A549 (cell line): ENCODE measurements around the gene ATP1B3. TPM values are rescaled to one million over a fixed set of nuclear protein-coding genes. Genes with fewer than 3 reads are reported as not detected.

ENCODE experiments used
- ATAC-seq, 2 experiments: fragments of 200-7000 bp in 1 of 2; fragments of >200 bp in 1 of 2; cut with Nextera tagmentation in 1 of 2; cut with Tn5 transposase in 1 of 2; 3 replicates each; pipeline versions ENCODE4 v1.8.0 to v1.9.1; 2018 to 2020; ENCODE audit warnings: mild to moderate bottlenecking in 1 of 2, moderate library complexity in 1 of 2
- CTCF ChIA-PET: fragments of 300-600 bp; sonication (Branson Sonifier 250); formaldehyde crosslinking; extraction: SDS; loops from one replicate; lab custom pipeline; 2021; ENCODE audit warnings: antibody characterized with exemption, inconsistent platforms; lab: Yijun Ruan, JAX
- POLR2A ChIA-PET: fragments of 350-600 bp; formaldehyde crosslinking; extraction: SDS; loops from one replicate; lab custom pipeline; 2021; ENCODE audit warnings: antibody characterized with exemption, inconsistent platforms; lab: Yijun Ruan, JAX
- DNase-seq, 2 experiments: peaks; one replicate each; pipeline versions ENCODE4 v3.0.0 to v3.0.0-alpha.2; 2011 to 2016; ENCODE audit warnings: low read depth in 1 of 2, low spot score in 1 of 2
- FAIRE-seq: peaks from 2 replicates; lab custom pipeline; 2011; peaks lifted over from hg19 to GRCh38; lab: Jason Lieb, UNC
- H3K27ac ChIP-seq, 2 experiments: fragments of >200 bp; sonication (Bioruptor Twin); formaldehyde crosslinking; 3 replicates each; pipeline ENCODE4 v1.5.1; 2016 to 2017
- H3K4me1 ChIP-seq: fragments of >200 bp; sonication (Bioruptor Twin); formaldehyde crosslinking; 3 replicates; pipeline ENCODE4 v1.6.1; 2016
- H3K4me2 ChIP-seq: fragments of >200 bp; sonication (Bioruptor Twin); formaldehyde crosslinking; 3 replicates; pipeline ENCODE4 v1.6.1; 2016
- H3K4me3 ChIP-seq: fragments of >200 bp; sonication (Bioruptor Twin); formaldehyde crosslinking; 3 replicates; pipeline ENCODE4 v1.5.1; 2016
- H3K9me3 ChIP-seq: fragments of >200 bp; sonication (Bioruptor Twin); formaldehyde crosslinking; 3 replicates; pipeline ENCODE4 v1.6.1; 2016
- BCL3 ChIP-seq: fragments of >200 bp; sonication (Bioruptor Twin); formaldehyde crosslinking; IDR thresholded peaks from 3 replicates; pipeline ENCODE4 v1.6.1; 2016
- BHLHE40 ChIP-seq: IDR thresholded peaks from 2 replicates; pipeline ENCODE4 v1.6.1; 2012; ENCODE audit warnings: low read depth, low read length, inconsistent platforms
- CBX2 ChIP-seq: fragments of 200-600 bp; sonication (generic); IDR thresholded peaks from 2 replicates; pipeline ENCODE4 v1.6.1; 2016; ENCODE audit warnings: low read depth, mild to moderate bottlenecking, borderline replicate concordance
- CBX8 ChIP-seq: fragments of 200-600 bp; sonication (generic); IDR thresholded peaks from 2 replicates; pipeline ENCODE4 v1.6.1; 2016
- CEBPB ChIP-seq, 2 experiments: fragments of >200 bp in 1 of 2; sonication (Bioruptor Twin) in 1 of 2; formaldehyde crosslinking in 1 of 2; IDR thresholded peaks; 2 replicates each; pipeline ENCODE4 v1.6.1; 2012 to 2016
- CHD2 ChIP-seq: fragments of 150-350 bp; IDR thresholded peaks from 2 replicates; pipeline ENCODE4 v1.6.1; 2014; ENCODE audit warnings: low read length; ENCODE audit not compliant: partially characterized antibody
- CHD4 ChIP-seq: fragments of 200-600 bp; sonication (generic); IDR thresholded peaks from 2 replicates; pipeline ENCODE4 v1.6.1; 2016; ENCODE audit warnings: antibody characterized with exemption, mild to moderate bottlenecking, borderline replicate concordance
- CTCF ChIP-seq: fragments of >200 bp; sonication (Bioruptor Twin); formaldehyde crosslinking; IDR thresholded peaks from 3 replicates; pipeline ENCODE4 v1.5.1; 2016
- ELK1 ChIP-seq: fragments of 150-350 bp; IDR thresholded peaks from 2 replicates; pipeline ENCODE4 v1.6.1; 2014; ENCODE audit warnings: low read depth, mild to moderate bottlenecking, low read length
- ESRRA ChIP-seq: fragments of 150-350 bp; IDR thresholded peaks from 2 replicates; pipeline ENCODE4 v1.6.1; 2014; ENCODE audit warnings: mild to moderate bottlenecking, low read length, borderline replicate concordance
- FOSB ChIP-seq: fragments of 250-450 bp; sonication (Bioruptor Pico); IDR thresholded peaks from 2 replicates; pipeline ENCODE4 v1.5.0; 2020; ENCODE audit warnings: mild to moderate bottlenecking, moderate library complexity
- FOSL2 ChIP-seq, 2 experiments: fragments of 450-650 bp in 1 of 2; fragments of >200 bp in 1 of 2; sonication (Bioruptor Twin) in 1 of 2; formaldehyde crosslinking; IDR thresholded peaks; 2 replicates each; pipeline versions ENCODE4 v1.5.0 to v1.6.1; 2016 to 2020; ENCODE audit warnings: mild to moderate bottlenecking in 1 of 2, moderate library complexity in 1 of 2
- FOXS1 ChIP-seq: fragments of 250-450 bp; sonication (Bioruptor Pico); IDR thresholded peaks from 2 replicates; pipeline ENCODE4 v1.5.0; 2020; ENCODE audit warnings: mild to moderate bottlenecking, moderate library complexity
- GATA3 ChIP-seq: IDR thresholded peaks from 2 replicates; pipeline ENCODE4 v1.6.1; 2012; ENCODE audit warnings: borderline replicate concordance
- HOXA7 ChIP-seq: fragments of 250-450 bp; sonication (Bioruptor Pico); IDR thresholded peaks from 2 replicates; pipeline ENCODE4 v1.5.0; 2020; ENCODE audit warnings: mild to moderate bottlenecking, moderate library complexity
- HOXB5 ChIP-seq: fragments of 250-450 bp; sonication (Bioruptor Pico); IDR thresholded peaks from 2 replicates; pipeline ENCODE4 v1.5.0; 2020; ENCODE audit warnings: mild to moderate bottlenecking, moderate library complexity
- JUNB ChIP-seq: fragments of >200 bp; sonication (Bioruptor Twin); formaldehyde crosslinking; IDR thresholded peaks from 2 replicates; pipeline ENCODE4 v1.6.1; 2016
- KDM1A ChIP-seq: fragments of 200-600 bp; sonication (generic); IDR thresholded peaks from 2 replicates; pipeline ENCODE4 v1.6.1; 2016; ENCODE audit warnings: low read depth, mild to moderate bottlenecking
- KDM5A ChIP-seq: fragments of 200-600 bp; sonication (generic); IDR thresholded peaks from 2 replicates; pipeline ENCODE4 v1.6.1; 2016; ENCODE audit warnings: antibody characterized with exemption, mild to moderate bottlenecking
- MAFK ChIP-seq: fragments of 450-650 bp; IDR thresholded peaks from 2 replicates; pipeline ENCODE4 v1.6.1; 2014; ENCODE audit not compliant: partially characterized antibody
- MYC ChIP-seq: IDR thresholded peaks from 2 replicates; pipeline ENCODE4 v1.6.1; 2012; ENCODE audit warnings: mild to moderate bottlenecking, inconsistent platforms, low read length, improper control_type of control experiment, borderline replicate concordance
- NFE2L2 ChIP-seq: fragments of 150-350 bp; conservative IDR thresholded peaks from 2 replicates; pipeline ENCODE4 v1.6.1; 2014; ENCODE audit warnings: low read length
- NPAS2 ChIP-seq: fragments of 250-450 bp; sonication (Bioruptor Pico); IDR thresholded peaks from 2 replicates; pipeline ENCODE4 v1.8.0; 2022; ENCODE audit warnings: mild to moderate bottlenecking, moderate library complexity, borderline replicate concordance
- PHF8 ChIP-seq: fragments of 200-600 bp; sonication (generic); IDR thresholded peaks from 2 replicates; pipeline ENCODE4 v1.6.1; 2016; ENCODE audit warnings: low read depth, mild to moderate bottlenecking, antibody characterized with exemption, moderate library complexity, borderline replicate concordance
- POLR2A ChIP-seq: IDR thresholded peaks from 2 replicates; pipeline ENCODE4 v1.6.1; 2012; ENCODE audit warnings: mild to moderate bottlenecking, low read length
- REST ChIP-seq: fragments of 200-600 bp; sonication (generic); IDR thresholded peaks from 2 replicates; pipeline ENCODE4 v1.6.1; 2016; ENCODE audit warnings: antibody characterized with exemption, mild to moderate bottlenecking, moderate library complexity
- RFX5 ChIP-seq: fragments of 450-650 bp; IDR thresholded peaks from 2 replicates; pipeline ENCODE4 v1.7.1; 2014; ENCODE audit warnings: antibody characterized with exemption, mild to moderate bottlenecking, moderate library complexity
- RNF2 ChIP-seq: fragments of 200-600 bp; sonication (generic); IDR thresholded peaks from 2 replicates; pipeline ENCODE4 v1.6.1; 2016; ENCODE audit warnings: low read depth, mild to moderate bottlenecking, antibody characterized with exemption, moderate library complexity, borderline replicate concordance
- SMC3 ChIP-seq: fragments of >200 bp; sonication (Bioruptor Twin); formaldehyde crosslinking; IDR thresholded peaks from 3 replicates; pipeline ENCODE4 v1.6.1; 2018; ENCODE audit warnings: inconsistent platforms
- TFCP2L1 ChIP-seq: fragments of 250-450 bp; sonication (Bioruptor Pico); IDR thresholded peaks from 2 replicates; pipeline ENCODE4 v1.5.0; 2021; ENCODE audit warnings: mild to moderate bottlenecking
- TP53 ChIP-seq: fragments of 250-450 bp; sonication (Bioruptor Pico); IDR thresholded peaks from 2 replicates; pipeline ENCODE4 v1.5.0; 2021; ENCODE audit warnings: mild to moderate bottlenecking, moderate library complexity
- USF2 ChIP-seq: fragments of 450-650 bp; IDR thresholded peaks from 2 replicates; pipeline ENCODE4 v1.6.1; 2014; ENCODE audit warnings: antibody characterized with exemption
- ZC3H11A ChIP-seq: fragments of 450-650 bp; IDR thresholded peaks from 2 replicates; pipeline ENCODE4 v1.6.1; 2014; ENCODE audit warnings: antibody characterized with exemption, mild to moderate bottlenecking
- ZFP36 ChIP-seq: fragments of 450-650 bp; IDR thresholded peaks from 2 replicates; pipeline ENCODE4 v1.6.1; 2014; ENCODE audit warnings: borderline replicate concordance; ENCODE audit not compliant: partially characterized antibody
- WGBS: methylation state at CpG from one replicate; pipeline ENCODE4 v1.1.6; 2017; ENCODE audit errors: missing lambda C conversion rate; 5-methylcytosine and 5-hydroxymethylcytosine counted together
- polyA plus RNA-seq, 4 experiments: library from polyadenylated mRNA; depleted of rRNA in 3 of 4; stranded (reverse); fragments of >200 nt; fragmentation: RNase III in 1 of 4; extraction: RNeasy Plus Mini Kit Qiagen cat#74134 plus additional on column Dnase treatment in 1 of 4; gene quantifications; 2 replicates in 3 of 4; 3 replicates in 1 of 4; pipeline ENCODE4 v1.2.3, GENCODE V29; 2011 to 2017

The ATP1B3 gene
- polyA plus RNA-seq, 2 of the 4 experiments (the other 2 are of a cell fraction), result 230 to 306 TPM

GRCh38 chr3:141894524-141895176, 18.2 kb downstream of the ATP1B3 start:
- ATAC-seq (peak; percentile 74 to 83; a peak in 5 of 6 replicates), DNase-seq (peak in 1 of 2 experiments; percentile 56), FAIRE-seq (no peak)
- Histone ChIP-seq H3K9me3 (no peaks in the 10 kb centered on the region), H3K4me3 (no peak overlapping the region), H3K4me1 (peaks cover 12% of the 10 kb centered on the region), H3K27ac (no peak overlapping the region), H3K4me2 (0 out of 3 replicates have a peak overlapping the region, but pooled peaks have one; percentile 2)
- CTCF ChIA-PET, result interaction anchor here (0.9 to 1.2 kb wide), 2 partner anchors 9 to 19 kb away, joined by 3 read pairs; no protein-coding TSS in a partner anchor
- POLR2A ChIA-PET, result interaction anchor here (0.7 to 1.4 kb wide), 2 partner anchors 18 to 19 kb away, joined by 4 read pairs; partner anchors contain the start of gene ATP1B3
- WGBS, result 63% methylated on average over 5 of the region's 5 CpGs
- TF ChIP-seq FOXS1 (CRISPR knock-in tag) (no peak), BHLHE40 (peak; percentile 84), KDM1A (no peak), ELK1 (no peak), CHD2 (no peak), CBX2 (no peak), TP53 (no peak), ZFP36 (no peak), SMC3 (no peak), ESRRA (no peak), MAFK (no peak), JUNB (no peak), ZC3H11A (no peak), GATA3 (no peak), BCL3 (no peak), TFCP2L1 (CRISPR knock-in tag) (no peak), FOSL2 (IDR thresholded peaks at IDR 0.05) (no peak), FOSL2 (CRISPR knock-in tag; IDR thresholded peaks at IDR 0.05) (peak; percentile 56), CBX8 (no peak), RFX5 (no peak), KDM5A (no peak), CHD4 (no peak), RNF2 (no peak), CTCF (no peak), NPAS2 (CRISPR knock-in tag) (no peak), MYC (no peak), USF2 (peak; percentile 28; the same call in 1 of the 2 replicates), PHF8 (no peak), POLR2A (no peak), CEBPB (IDR thresholded peaks at IDR 0.05) (peak; percentile 96 to 98), REST (no peak), HOXB5 (CRISPR knock-in tag) (no peak), FOSB (CRISPR knock-in tag) (no peak), NFE2L2 (no peak), HOXA7 (no peak)
